Stimulated activated CD4-positive, alpha-beta T cell treated with anti-CD3 and anti-CD28 coated beads, Interleukin-4, amount 100 ng/mL, for 1 hour (primary cell): ENCODE measurements around the gene CRYGS.
A peak's percentile ranks its signal among the peaks of the same experiment; 100 is the strongest.
"Not testable (repeated sequence)": the region's sequence is repeated elsewhere in the genome, so short reads cannot be mapped to it uniquely, and the experiment has no call there.

Experiments
- DNase-seq: peaks from one replicate; pipeline ENCODE4 v3.0.0-alpha.2; 2020

The CRYGS gene

GRCh38 chr3:186515125-186515524 is 29.1 kb downstream of the CRYGS start:
- DNase-seq = no peak

GRCh38 chr3:186514296-186515002 is 29.7 kb downstream of the CRYGS start:
- no peak for DNase-seq

- DNase-seq = no peak
These were observed 30.8 kb downstream of the CRYGS start for GRCh38 chr3:186513386-186513785.

- DNase-seq = no peak
These were observed 31.4 kb downstream of the CRYGS start for GRCh38 chr3:186512570-186513302.

GRCh38 chr3:186511702-186512101 is 32.5 kb downstream of the CRYGS start:
- DNase-seq = no peak

- DNase-seq = no peak
These were observed 32.9 kb downstream of the CRYGS start for GRCh38 chr3:186511245-186511644.

- DNase-seq = no peak
These were observed 33.7 kb downstream of the CRYGS start for GRCh38 chr3:186510374-186511079.

GRCh38 chr3:186509423-186509822 is 34.8 kb downstream of the CRYGS start:
- DNase-seq = no peak

- peak; percentile 22 for DNase-seq
These were observed 37.3 kb downstream of the CRYGS start for GRCh38 chr3:186506857-186507256.

GRCh38 chr3:186506191-186506739 is 37.9 kb downstream of the CRYGS start:
- no peak for DNase-seq

- no peak for DNase-seq
These were observed 41.0 kb downstream of the CRYGS start for GRCh38 chr3:186502966-186503712.

- DNase-seq = no peak
These were observed 41.8 kb downstream of the CRYGS start for GRCh38 chr3:186502138-186502948.

GRCh38 chr3:186499949-186500348 is 44.2 kb downstream of the CRYGS start:
- not testable (repeated sequence) for DNase-seq

- DNase-seq = not testable (repeated sequence)
These were observed 46.2 kb downstream of the CRYGS start for GRCh38 chr3:186498022-186498421.

- DNase-seq = no peak
These were observed 46.6 kb downstream of the CRYGS start for GRCh38 chr3:186497608-186498007.

- no peak for DNase-seq
These were observed 47.5 kb downstream of the CRYGS start for GRCh38 chr3:186496635-186497034.

- DNase-seq = no peak
These were observed 48.2 kb downstream of the CRYGS start for GRCh38 chr3:186496016-186496415.

GRCh38 chr3:186493525-186494255 is 50.5 kb downstream of the CRYGS start:
- no peak for DNase-seq

- DNase-seq = no peak
These were observed 51.7 kb downstream of the CRYGS start for GRCh38 chr3:186492385-186492984.

GRCh38 chr3:186489507-186489906 is 54.7 kb downstream of the CRYGS start:
- no peak for DNase-seq
